ENCODE results near the gene MSMB.
A peak's percentile ranks its signal among the peaks of the same experiment; 100 is the strongest.

Gene MSMB

DNA sequence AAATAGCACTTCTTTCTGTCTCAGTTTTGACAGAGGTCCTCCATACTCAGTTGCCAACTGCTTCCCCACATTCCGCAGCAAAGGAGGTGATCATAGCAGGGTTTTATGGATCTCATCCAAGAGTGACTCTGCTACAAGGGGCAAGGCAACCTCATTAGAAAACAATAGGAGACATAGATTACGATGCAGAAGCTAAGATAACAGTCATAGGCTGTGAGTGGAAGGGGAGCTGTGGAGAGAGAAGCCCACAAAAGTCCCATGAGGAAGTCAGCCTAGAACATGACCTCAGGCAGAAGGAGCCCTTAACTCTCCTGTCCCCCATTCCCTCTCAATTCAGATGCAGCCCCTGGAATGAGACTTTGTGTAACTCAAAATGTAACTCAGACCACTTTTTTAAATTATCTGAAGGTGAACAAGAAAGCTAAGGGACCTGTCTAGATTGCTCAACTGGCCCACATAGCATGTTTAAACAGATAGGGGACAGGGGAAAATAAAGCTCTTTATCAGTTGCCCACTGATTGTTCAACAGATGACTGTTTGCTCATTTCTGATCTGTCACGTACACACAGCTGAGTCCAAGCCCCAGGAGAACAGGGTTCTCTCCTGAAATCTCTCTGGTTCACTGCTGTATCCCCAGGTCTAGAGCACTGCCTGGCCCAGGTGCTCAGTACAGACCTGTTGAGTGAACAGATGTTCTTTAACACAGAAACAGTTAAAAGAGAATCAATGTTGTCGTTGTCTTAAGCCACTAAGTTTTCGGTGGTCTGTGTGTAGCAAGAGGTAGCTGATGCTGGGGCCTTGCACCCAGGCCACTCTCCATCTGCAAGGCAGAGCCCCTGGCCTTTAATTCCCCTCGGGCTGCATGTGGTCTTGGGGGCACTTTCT lies 14.2 kb downstream of the MSMB start:
- no peak for DNase-seq

DNA sequence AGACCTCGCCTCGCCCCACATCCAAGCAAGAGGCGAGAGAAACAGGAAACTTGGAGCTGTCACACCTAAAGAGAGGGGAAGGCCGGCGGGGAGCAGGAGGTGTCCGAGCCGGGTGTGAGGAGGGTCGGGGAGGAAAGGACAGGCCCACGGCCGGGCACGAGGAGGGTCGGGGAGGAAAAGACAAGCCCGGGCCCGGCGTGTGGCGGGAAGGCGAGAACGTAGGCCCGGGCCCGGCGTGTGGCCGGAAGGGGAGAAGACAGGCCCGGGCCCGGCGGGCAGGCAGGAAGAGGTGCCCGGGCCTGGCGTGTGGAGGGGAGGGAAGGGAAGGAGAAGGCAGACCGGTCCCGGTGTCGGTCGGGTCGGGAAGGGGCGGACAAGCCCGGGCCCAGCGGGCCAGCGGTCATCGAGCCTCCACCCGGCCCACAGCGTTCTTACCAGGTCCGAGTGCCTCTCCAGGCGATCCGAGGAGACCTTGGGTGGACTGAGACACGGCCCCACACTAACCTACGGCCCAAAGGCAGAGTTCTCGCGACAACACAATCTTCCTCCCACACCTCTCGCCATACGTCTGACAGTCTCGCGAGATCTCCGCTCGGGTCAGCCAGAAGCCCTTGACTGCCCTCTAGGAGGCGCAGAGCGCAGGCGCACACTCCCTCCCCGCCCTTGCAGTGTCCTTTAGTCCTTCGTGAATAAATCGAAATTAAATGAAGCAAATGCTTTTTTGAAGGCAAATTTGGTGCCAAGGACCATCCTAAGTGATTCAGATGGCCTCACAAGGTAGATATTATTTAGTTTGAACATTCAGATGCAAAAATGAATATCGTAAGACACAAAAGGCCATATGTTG lies 15.8 kb downstream of the MSMB start, which contains the start of gene NCOA4:
TSS of gene NCOA4 (minus strand) at position 533 of the 847 bp plus-strand sequence. CDS start 13,943 bp downstream, outside the sequence.
- DNase-seq = peak; percentile 91

DNA sequence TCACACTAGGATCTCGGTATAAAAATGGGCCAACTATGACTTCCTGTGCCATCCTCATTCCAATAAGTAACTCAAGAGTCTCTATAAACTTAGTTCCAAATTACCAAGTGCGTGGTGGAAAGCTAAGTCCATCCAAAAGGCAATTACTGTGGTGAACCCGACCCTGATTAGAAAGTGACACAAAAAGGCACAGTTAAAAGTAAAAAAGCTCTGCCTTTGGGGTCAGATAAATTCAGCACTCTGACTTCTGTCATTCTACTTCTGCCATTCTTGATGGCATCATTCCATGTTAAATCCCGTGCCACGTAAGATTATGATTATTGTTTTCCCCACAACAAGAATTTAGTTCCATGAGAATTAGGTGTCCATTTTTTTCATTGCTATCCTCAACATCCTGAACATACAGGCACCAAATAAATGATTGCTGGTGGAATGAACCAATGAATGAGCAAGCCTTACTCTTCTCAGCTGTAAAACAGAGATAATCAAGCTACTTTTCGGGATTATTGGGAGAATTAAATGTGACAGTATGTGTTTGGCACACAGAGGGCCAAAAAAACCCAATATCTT lies 16.5 kb downstream of the MSMB start:
- DNase-seq = no peak

DNA sequence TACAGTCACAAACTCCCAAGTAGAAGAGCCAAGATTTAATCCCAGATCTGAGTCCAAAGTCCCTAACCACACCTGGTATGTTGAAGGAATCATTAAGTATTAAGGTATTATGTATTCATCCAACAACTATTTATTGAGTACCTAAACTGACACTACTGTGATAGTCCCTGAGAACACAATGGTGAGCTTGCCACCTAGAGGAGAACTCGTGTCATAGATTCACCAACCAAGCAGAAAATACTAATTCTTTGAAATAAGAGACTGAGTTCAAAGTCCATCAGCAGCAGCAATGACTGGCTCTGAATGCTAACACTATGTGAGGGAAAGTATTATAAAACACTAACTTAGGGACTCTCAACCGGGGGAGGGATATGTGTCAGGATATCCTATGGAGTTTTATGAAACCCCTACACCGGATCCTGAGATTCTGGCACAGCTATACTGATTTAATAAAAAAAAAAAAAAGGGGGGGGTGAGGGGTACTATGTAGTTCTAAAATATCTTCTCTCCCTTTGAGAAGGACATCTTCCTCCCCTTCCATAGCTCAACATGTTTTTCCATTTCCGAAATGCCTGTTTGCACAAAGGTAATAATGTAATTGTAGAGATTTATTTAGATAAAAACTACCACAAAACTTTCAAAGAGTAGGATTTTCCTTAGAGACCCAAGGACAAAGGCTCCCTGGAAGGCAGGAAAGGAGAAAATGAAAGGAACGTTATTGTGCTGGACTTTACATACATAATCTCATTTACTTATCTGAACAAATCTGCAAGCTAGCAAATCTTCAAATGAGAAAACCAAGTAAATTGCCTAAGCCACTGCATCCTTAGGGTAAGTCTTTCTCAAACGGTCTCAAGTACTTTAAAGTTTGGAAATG lies 17.2 kb downstream of the MSMB start:
- DNase-seq = peak; percentile 19

DNA sequence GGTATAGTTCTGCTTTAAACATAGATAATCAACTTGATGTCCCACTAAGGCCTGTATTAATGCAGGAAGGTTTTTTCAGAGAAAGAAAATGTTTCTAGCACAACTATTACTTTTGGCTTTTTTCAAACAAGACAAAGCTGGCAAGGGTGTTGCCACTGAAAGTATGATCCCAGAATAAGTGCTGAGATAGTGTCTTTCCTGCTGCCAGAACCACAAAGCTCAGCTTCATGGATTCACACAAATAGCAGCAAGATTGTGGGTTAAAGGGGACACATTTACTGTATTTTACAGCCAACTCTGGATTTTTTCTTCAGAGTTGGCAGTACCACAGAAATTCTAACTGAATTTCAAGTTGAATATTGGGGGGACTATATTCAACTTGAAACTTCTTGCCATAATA lies 20.0 kb downstream of the MSMB start:
- DNase-seq = no peak

DNA sequence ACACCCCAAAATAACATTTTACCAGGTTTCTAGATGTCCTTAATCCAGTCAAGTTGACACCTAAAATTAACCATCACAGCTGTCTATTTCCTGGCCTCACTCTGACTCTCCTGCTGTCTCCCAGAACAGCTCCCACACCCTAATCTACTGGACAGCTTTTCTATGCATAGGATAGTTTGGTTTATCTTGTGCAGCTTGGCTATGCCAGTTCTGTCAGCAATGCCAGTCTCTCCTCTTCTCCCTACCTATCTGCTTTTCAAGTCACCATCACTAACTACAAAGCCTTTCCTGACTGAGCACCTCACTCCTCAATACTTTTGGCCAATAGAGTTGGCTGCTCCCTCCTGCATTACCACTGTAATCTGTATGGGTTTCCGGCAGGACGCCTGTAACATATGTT lies 20.7 kb downstream of the MSMB start:
- no peak for DNase-seq

DNA sequence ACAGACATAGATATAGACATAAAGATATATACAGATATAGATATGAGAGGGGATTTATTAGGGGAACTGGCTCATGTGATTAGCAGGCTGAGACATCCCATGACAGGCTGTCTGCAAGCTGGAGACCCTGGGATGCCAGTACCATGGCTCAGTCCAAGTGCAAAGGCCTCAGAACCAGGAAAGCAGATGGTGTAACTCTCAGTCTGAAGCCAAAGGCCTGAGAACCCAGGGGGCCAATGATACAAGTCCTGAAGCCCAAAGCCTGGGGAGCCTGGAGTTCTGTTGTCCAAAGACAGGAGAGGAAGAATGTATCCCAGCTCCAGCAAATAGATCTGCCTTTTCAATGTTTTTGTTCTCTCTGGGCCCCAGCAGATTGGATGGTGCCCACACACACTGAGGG lies 21.1 kb downstream of the MSMB start:
- DNase-seq = no peak

DNA sequence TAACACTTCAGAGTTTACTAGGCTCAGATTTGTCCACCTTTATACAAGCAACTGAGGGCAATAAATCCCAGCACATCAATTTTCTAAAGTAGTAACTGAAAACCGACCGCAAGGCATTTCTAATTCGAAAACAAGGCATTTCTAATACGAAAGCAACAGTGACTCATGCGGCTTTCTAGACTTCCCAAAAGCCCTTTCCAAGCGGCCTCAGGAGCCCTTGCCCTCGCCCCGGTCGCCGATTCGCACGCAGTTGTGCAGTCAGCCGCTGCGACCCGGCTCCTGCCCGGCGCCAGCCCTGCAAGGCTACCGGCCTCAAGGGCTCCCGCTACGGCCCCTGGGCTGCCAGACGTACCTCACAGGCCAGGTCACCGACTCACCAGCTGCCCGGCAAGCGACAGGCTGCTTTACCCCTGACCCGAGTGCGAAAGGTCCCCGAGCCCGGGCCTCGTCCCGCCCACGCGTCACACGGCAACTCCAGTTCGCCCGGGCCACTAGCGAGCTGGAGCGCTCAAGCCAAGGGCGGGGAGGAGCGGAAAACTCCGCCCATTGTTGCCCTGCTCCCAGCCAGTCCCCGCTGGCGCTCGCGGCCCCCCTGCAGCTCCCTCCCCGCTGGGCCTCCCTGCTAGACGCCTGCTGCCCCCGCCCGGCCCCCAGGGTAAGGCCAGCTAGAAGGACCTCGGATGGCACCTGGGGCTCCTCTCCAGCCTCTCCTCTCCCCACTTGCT lies 22.9 kb downstream of the MSMB start:
- no peak for DNase-seq

DNA sequence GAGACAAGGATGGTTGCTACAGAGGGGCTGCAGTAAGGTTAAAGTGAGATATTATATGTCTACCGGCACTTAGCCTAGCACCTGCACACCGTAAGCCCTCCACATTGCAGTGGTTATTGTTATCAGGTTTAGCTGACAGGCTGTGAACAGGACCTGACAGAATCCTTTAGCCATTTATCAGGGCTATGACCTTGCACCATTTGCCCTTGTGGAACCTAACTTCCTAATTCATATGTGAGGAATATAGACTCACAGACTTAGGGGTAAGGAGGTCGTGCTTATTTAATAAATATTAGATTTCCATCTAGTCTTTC lies 25.8 kb downstream of the MSMB start:
- DNase-seq = no peak

DNA sequence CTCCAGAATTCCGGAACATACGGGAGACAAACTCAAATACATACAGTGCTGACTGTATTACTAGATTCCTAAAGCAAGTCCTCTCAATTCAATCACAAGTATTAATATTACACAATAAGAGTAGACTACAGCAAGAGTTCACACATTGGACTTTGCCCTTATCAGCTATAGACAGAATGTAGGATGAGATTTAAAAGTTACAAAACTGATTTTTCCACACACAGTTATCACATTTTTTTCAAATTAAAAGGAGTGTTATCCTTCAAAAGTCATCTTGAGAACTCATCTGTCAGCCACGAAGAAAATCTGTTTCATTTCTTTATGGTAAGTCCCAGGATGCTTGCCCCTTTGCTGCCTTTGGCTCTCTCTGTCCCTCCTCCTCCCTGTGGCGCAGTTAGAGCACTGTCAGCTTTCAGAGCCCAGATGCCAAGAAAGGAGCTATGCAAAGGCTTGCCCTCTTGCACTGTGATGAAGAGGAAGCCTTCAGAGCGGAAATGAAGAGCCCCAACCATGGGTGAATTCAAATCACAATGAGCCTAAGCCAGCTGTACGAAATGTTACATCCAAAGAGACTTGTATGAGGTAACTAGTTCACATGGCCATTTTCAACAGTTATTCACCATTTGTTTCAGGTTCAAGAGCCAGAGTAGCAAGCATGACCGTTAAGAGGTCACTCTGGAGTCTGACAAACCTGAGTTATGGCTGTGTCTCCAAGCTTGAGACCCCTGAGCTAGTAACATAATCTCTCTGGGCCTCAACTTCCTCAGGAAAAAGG lies 26.3 kb downstream of the MSMB start:
- no peak for DNase-seq

DNA sequence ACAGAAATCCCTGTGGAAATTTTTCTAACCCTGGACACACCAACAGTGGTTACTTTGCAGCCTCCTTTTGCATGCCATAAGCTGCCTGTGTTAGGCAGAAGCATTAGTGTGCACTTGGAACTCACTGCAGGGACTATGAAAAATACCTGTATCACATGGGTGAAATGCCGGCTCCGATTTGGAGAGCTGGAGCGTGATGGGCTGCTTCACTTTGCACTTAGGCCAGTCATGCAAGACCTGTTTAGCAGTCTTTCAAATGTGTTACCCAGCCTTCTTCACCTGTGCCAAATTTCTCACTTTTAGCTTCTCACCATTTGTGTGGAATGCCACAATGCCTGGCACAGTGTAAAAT lies 26.9 kb downstream of the MSMB start:
- DNase-seq = no peak

DNA sequence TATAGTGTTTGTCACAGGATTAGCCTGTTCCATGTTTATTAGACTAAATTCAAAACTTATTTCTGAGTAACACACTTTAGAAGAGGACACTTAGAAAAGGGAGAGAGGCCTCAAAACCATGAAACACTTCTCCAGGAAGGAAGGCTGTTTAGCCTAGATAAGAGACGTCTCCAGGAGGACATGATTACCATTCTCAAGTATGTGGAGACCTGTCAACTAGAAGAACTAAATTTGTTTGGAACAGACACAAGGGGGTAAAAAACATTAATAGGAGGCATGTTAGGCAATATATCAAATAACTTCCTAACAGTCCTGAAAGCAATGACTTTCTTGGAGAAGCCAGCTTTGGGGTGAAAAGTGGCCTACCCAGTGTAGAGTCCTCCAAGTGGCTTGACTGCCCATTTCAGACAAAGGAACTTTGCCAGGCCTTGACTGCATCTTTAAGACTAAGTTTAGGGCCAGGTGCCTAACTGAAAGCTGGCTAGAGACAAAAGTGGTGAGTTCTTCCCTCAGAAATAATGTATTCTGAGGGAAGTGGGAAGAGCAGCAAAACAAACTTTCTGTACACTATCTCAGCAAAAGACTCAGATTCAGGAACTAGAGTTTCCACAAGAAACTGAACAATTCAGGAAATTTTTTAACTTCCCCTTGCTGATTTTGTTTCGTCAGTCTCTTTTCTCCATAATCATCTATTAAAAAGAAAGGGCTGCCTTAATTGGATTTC lies 27.5 kb downstream of the MSMB start:
- DNase-seq = no peak

DNA sequence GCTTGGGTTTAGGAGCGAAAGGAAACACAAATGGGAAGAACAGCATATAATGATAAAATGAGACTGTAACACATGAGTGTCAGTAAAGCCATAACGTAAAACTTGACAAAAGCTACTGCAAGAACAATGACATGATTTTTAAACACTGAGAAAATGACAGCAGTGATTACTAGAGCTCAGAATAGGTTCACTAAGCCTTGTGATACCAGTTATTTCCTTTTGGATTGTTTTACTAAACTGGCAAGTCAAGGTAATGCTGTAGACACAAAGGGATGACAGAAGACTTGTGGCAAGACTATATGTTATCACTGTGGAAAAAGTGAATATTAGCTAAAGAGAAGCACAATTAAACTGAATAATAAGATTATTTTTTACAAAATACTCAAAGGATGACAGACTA lies 28.3 kb downstream of the MSMB start:
- DNase-seq = no peak

DNA sequence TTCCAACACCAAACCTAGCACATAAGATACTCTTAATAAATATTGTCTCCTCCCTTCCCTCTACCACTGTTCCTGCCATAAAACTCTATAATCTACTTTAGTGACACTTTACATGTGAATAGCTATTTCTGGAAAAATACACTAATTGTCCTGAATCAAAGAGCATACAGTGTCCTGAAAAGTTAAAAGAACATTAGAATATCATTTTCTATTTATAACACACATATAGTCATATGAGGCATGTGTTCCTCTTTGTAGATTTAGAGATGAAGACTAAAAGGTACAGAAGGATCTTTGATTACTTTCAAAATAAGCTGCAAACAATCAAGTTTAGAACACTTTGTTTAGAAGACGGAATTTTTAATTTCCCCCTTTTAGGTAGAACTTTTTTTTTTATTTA lies 29.3 kb downstream of the MSMB start:
- DNase-seq = no peak

DNA sequence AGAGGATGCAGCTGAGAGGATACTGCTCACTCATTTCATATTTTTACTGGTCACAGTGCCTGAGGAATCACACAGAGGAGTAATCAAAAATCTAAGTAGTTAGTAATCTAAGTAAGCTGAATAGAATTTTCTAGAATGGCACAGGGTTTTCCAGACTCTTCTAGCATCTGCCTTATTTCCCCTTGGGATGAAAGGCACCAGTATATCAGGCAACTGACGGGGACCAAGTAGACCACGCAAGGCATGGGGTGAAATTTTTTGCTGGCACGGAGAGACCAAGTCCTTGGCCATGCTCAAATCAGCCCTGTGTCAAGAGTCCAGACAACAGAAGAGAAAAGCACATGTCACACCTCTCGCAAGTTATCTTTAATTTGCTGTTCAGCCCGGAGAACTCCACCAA lies 29.9 kb downstream of the MSMB start:
- no peak for DNase-seq

DNA sequence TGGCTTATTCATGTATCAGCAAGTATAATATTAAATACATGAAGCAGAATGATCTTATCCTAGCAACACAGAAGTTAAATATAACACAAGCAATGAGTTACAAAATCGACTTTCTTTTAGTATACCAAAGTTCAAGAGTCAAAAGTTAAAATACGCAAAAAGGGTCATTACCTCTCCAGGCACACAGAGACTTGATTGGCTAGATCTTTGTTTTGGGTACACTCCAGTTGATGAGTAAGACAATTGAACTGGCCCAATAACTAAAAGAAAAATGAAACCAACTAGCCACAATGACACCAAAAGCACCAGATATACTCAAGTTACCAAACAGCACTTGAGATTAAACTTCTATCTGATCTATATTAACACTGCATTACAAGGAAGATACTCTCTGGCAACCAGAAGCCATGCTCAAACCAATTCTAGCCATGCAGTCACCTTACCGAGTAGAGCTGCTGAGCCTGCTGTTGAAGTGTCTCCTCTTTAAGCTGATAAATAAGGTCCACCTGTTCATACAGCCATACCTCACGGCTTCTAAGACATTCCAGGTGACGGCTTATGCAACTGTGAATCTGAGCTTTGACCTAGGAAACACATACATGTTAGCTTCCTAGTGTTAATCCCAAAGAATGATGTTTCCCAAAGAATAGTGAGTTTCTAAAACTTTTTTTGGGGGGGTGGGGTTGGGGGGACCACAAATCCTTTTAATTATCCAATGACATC lies 31.2 kb downstream of the MSMB start:
- no peak for DNase-seq

DNA sequence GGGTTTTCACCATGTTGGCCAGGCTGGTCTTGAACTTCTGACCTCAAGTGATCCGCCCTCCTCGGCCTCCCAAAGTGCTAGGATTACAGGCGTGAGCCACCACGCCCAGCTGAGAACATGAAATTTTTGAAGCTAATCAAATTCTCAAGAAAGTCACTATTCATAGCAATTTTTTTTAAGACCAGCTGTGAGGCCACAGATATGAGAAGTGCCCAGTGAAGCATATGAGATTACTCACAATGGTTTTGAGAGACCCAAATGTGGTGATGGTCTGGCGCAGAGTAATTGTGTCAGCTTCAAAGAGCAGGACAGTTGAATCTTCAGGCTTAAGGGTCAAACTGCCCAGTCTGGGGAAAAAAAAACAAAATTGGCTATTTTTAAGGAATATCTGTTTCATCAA lies 31.9 kb downstream of the MSMB start:
- no peak for DNase-seq

DNA sequence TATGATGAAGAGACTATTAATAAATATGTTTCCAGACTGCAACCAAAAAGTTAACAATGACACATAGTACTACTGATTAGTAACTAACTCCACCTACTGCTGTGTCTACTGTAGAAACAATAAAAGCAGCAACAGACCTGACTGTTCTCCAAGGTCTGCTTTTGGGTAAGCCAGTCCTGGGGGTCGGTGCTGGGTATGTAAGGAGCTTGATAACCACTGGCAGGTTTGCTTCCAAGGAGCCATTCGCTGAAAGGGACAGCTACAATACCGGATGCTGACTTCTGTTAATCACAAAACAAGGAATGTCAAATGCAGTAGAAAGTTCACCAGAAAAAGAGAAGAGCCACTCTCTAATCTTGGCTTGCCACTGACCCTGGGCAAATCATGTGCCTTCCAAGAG lies 33.3 kb downstream of the MSMB start:
- no peak for DNase-seq

DNA sequence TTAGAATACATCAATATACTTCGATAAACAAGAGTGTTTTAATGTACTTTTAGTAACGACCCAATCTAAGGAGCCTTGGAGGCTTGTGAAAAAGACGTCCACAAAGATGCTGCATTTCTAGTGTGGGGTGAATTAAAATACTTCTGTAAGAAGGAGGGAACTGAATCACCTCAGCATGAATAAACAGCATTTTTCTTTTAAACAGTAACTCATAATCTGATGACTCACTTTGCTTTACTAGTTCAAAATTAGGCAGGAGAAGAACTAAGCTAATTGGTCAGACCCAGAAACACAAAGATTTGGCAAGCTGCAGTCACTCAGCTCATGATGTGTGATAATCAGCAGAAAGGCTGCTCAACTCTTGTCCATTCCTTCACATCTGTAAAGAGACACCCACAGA lies 39.9 kb downstream of the MSMB start:
- no peak for DNase-seq

DNA sequence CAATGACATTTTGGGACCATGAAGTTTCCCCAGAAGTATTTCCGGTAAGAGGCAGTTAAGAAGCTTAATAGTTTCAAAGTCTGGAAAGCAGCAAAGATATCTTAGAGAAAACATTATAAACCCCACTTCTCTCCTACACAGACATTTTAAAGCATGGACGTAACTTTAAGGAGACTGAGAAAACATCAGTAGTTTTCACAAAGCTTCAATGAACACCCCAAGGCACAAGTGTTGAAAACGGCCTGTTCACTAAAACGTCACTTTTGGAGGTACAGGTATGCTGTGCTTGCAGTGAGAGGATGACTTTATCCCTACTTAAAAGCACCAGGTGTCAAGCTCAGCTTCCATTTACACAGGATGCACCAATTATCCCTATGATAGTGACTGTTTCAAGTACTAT lies 40.7 kb downstream of the MSMB start:
- no peak for DNase-seq
